HepG2 (cell line): ENCODE data around the gene MIEF1. TPM values are rescaled to one million over a fixed set of nuclear protein-coding genes. Genes with fewer than 3 reads are reported as not detected.
A peak's percentile ranks its signal among the peaks of the same experiment; 100 is the strongest.

Experiments
- ARNT ChIP-seq: fragments of 450-650 bp; IDR thresholded peaks from 2 replicates; pipeline ENCODE4 v1.6.1; 2017
- FOXP1 ChIP-seq, 2 experiments: fragments of 450-650 bp in 1 of 2; IDR thresholded peaks; 2 replicates each; pipeline ENCODE4 v1.6.1; 2017 to 2018; ENCODE audit warnings: antibody characterized with exemption in 1 of 2
- HMGXB4 ChIP-seq, 2 experiments: sonication (generic) in 1 of 2; formaldehyde crosslinking in 1 of 2; IDR thresholded peaks; 2 replicates each; pipeline versions ENCODE4 v1.4.0 to v1.6.1; 2018 to 2020; ENCODE audit warnings: missing genetic modification reagents in 2 of 2, borderline replicate concordance in 1 of 2, low read depth in 1 of 2, mild to moderate bottlenecking in 1 of 2, missing biosample characterization in 1 of 2
- HNRNPUL1 ChIP-seq: fragments of 200-400 bp; formaldehyde crosslinking; IDR thresholded peaks from 2 replicates; pipeline ENCODE4 v1.6.1; 2017; ENCODE audit warnings: low read depth, mild to moderate bottlenecking, low read length, moderate library complexity
- JUND ChIP-seq: sonication (generic); formaldehyde crosslinking; IDR thresholded peaks from 2 replicates; pipeline ENCODE4 v1.8.0; 2022; ENCODE audit warnings: mild to moderate bottlenecking, missing genetic modification reagents
- KDM1A ChIP-seq: IDR thresholded peaks from 2 replicates; pipeline ENCODE4 v1.6.1; 2016; ENCODE audit warnings: missing compliant biosample characterization
- NR2F2 ChIP-seq: IDR thresholded peaks from 2 replicates; pipeline ENCODE4 v1.6.1; 2012; ENCODE audit warnings: low read depth, inconsistent platforms, borderline replicate concordance
- SMC3 ChIP-seq: IDR thresholded peaks from 2 replicates; pipeline ENCODE4 v1.6.1; 2011; ENCODE audit warnings: low read length, improper control_type of control experiment
- SNRNP70 ChIP-seq: fragments of 200-400 bp; formaldehyde crosslinking; IDR thresholded peaks from 2 replicates; pipeline ENCODE4 v1.6.1; 2017; ENCODE audit warnings: mild to moderate bottlenecking, low read depth, low read length, moderate library complexity
- UBTF ChIP-seq: sonication (generic); formaldehyde crosslinking; IDR thresholded peaks from 2 replicates; pipeline ENCODE4 v1.4.0; 2020; ENCODE audit warnings: mild to moderate bottlenecking, missing genetic modification reagents
- ZBTB43 ChIP-seq: sonication (generic); formaldehyde crosslinking; conservative IDR thresholded peaks from 2 replicates; pipeline ENCODE4 v1.4.0; 2020; ENCODE audit warnings: missing genetic modification reagents
- ZHX1 ChIP-seq: sonication (generic); formaldehyde crosslinking; IDR thresholded peaks from 2 replicates; pipeline ENCODE4 v1.8.1; 2022; ENCODE audit warnings: low read depth, mild to moderate bottlenecking, missing genetic modification reagents
- ZMAT3 ChIP-seq: sonication (generic); formaldehyde crosslinking; conservative IDR thresholded peaks from 2 replicates; pipeline ENCODE4 v1.7.0; 2021; ENCODE audit warnings: missing genetic modification reagents
- ZNF572 ChIP-seq: sonication (generic); formaldehyde crosslinking; IDR thresholded peaks from 2 replicates; pipeline ENCODE4 v1.5.1; 2020; ENCODE audit warnings: mild to moderate bottlenecking, missing genetic modification reagents
- ZNF605 ChIP-seq: sonication (generic); formaldehyde crosslinking; IDR thresholded peaks from 2 replicates; pipeline ENCODE4 v1.8.0; 2022; ENCODE audit warnings: mild to moderate bottlenecking, missing genetic modification reagents
- ZZZ3 ChIP-seq: sonication (generic); formaldehyde crosslinking; IDR thresholded peaks from 2 replicates; pipeline ENCODE4 v1.4.0; 2020; ENCODE audit warnings: missing genetic modification reagents, mild to moderate bottlenecking, borderline replicate concordance
- polyA plus RNA-seq, 8 experiments: library from polyadenylated mRNA; depleted of rRNA in 3 of 8; stranded (reverse) in 7 of 8; unstranded in 1 of 8; fragments of >200 nt; fragmentation: Illumina TruSeq in 4 of 8; extraction: Trizol in 4 of 8; gene quantifications; 2 replicates each; pipeline versions ENCODE4 v1.2.1 to v1.2.3, GENCODE V29; 2011 to 2016; ENCODE audit warnings: low read depth in 4 of 8, missing spikeins in 1 of 8, mixed read lengths in 1 of 8; ENCODE audit not compliant: insufficient read depth in 1 of 8
- total RNA-seq, 5 experiments: library from RNA; depleted of rRNA; stranded (reverse); fragments of >200 nt; fragmentation: Illumina TruSeq; extraction: Trizol; gene quantifications; 2 replicates each; pipeline ENCODE4 v1.2.3, GENCODE V29; 2016; ENCODE audit warnings: low read depth in 1 of 5
- TF ChIP-seq, protein P1 (sequence below): sonication (generic); formaldehyde crosslinking; conservative IDR thresholded peaks from 2 replicates; pipeline ENCODE4 v1.8.0; 2022; ENCODE audit warnings: low read depth, missing genetic modification reagents
- TF ChIP-seq, protein P2 (sequence below): IDR thresholded peaks from 2 replicates; pipeline ENCODE4 v1.6.1; 2016; ENCODE audit warnings: low read depth, borderline replicate concordance

Gene MIEF1
- total and polyA plus RNA-seq, 2 of the 13 experiments (the other 11 are each of a cell fraction or from before 2014, with no cell fraction given), result 21.7 to 34.8 TPM

DNA sequence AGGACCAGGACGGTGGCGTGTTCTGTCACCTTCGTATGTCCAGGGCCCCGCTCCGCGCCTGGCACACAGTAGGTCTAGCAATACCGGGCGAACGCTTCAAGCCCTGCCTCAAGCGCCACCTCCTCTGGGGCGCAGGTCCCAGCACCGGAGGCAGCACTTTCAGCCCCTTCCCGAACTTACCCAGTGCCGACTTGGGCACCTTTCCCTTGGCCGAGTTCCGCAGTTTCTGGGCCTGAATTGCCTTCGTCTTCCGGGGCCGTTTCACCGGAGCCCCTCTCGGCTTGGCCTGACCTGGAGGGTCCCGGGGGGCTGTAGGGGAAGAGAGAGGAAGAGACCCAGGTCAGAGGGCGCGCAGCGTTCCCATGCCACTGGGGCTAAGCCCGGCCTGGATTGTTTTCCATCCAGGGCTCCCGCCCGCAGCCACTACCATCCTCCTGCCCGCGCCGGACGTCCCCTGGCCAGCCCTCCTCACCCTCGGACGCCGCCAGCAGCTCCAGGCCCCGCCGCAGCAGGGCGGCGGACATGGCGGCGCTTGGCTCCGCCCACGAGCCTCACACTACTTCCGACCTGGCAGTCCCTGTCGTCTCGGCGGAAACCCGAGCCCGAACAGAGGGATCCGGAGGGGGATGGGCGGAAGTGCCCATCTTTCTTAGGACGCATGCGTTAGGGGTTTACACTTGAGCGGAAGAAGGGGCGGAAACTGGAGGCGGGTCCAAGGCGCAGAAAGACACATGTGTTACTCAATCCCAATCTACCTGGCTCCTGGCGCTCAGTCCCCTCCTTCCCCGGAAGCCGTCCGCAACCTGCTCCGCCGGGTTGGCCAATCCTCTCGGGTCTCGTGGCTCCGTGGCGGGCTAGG is 30.4 kb downstream of the MIEF1 start, which contains the start of gene RPS19BP1 (continued):
- TF ChIP-seq UBTF (peak; percentile 75), FOXP1 (IDR thresholded peaks at IDR 0.05) (no peak), FOXP1 (CRISPR knock-in tag; IDR thresholded peaks at IDR 0.05) (no peak), JUND (CRISPR knock-in tag) (no peak), ZNF572 (CRISPR knock-in tag) (peak; percentile 93), ZBTB43 (CRISPR knock-in tag) (peak; percentile 46), HNRNPUL1 (no peak), SMC3 (no peak), NR2F2 (no peak), ARNT (no peak), ZHX1 (peak; percentile 63; the same call in 1 of the 2 replicates), SNRNP70 (no peak), ZNF605 (CRISPR knock-in tag) (0 out of 2 replicates have a peak, but pooled peaks have one; percentile 17), ZMAT3 (CRISPR knock-in tag) (peak; percentile 82; the same call in 1 of the 2 replicates), KDM1A (CRISPR knock-in tag) (no peak), HMGXB4 (CRISPR knock-in tag; IDR thresholded peaks at IDR 0.05; ENCODE audit: borderline replicate concordance in 1 of 2, low read depth in 1 of 2) (peak; percentile 73 to 85), ZZZ3 (CRISPR knock-in tag) (0 out of 2 replicates have a peak, but pooled peaks have one; percentile 16)
- TF ChIP-seq, protein P1, sequence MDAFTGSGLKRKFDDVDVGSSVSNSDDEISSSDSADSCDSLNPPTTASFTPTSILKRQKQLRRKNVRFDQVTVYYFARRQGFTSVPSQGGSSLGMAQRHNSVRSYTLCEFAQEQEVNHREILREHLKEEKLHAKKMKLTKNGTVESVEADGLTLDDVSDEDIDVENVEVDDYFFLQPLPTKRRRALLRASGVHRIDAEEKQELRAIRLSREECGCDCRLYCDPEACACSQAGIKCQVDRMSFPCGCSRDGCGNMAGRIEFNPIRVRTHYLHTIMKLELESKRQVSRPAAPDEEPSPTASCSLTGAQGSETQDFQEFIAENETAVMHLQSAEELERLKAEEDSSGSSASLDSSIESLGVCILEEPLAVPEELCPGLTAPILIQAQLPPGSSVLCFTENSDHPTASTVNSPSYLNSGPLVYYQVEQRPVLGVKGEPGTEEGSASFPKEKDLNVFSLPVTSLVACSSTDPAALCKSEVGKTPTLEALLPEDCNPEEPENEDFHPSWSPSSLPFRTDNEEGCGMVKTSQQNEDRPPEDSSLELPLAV, result no peak
- TF ChIP-seq, protein P2, sequence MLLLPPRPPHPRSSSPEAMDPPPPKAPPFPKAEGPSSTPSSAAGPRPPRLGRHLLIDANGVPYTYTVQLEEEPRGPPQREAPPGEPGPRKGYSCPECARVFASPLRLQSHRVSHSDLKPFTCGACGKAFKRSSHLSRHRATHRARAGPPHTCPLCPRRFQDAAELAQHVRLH (CRISPR knock-in tag), result peak; percentile 75; the same call in 1 of the 2 replicates
